ENCODE data around the gene SEMA6B. TPM values are rescaled to one million over a fixed set of nuclear protein-coding genes. Genes with fewer than 3 reads are reported as not detected.

The SEMA6B gene
- total and polyA plus RNA-seq, 10 of the 15 experiments (the other 5 are each of a cell fraction or from before 2014, with no cell fraction given) = 0.13 TPM; not detected in 9

- H3K36me3 ChIP-seq (ENCODE audit: control insufficient read depth in 2 of 2, insufficient read depth in 2 of 2, low read length in 1 of 2) = no peaks in the 10 kb centered on the region
- DNase-seq (ENCODE audit: low read depth, low spot score) (no peak), ATAC-seq (no peak), FAIRE-seq (no peak)
- H3K27me3 ChIP-seq (replicated peaks in 1 of 2; ENCODE audit: control insufficient read depth in 2 of 2, insufficient read depth in 2 of 2, low read length in 1 of 2) = no peaks in the 10 kb centered on the region; a peak in 1 of 4 replicates
- intact Hi-C loops (cut with micrococcal nuclease; ENCODE audit: unreplicated experiment) = no loop called here
- no peak overlapping the region for H3K27ac ChIP-seq (ENCODE audit: control insufficient read depth, insufficient read depth)
- no peaks in the 10 kb centered on the region for H4K20me1 ChIP-seq (ENCODE audit: control insufficient read depth, insufficient read depth)
- 77% methylated on average over 27 of the region's 27 CpGs for WGBS (ENCODE audit: insufficient coverage, insufficient replicate concordance, low lambda C conversion rate, missing lambda C conversion rate)
- H3K4me2 ChIP-seq (ENCODE audit: control insufficient read depth, insufficient read depth) = no peak overlapping the region
- H3K4me3 ChIP-seq = no peak overlapping the region
- no peak overlapping the region for H3K9ac ChIP-seq (ENCODE audit: control insufficient read depth, insufficient read depth, low read length)
- no peak overlapping the region for H2AFZ ChIP-seq (ENCODE audit: control insufficient read depth, low read depth, low read length)
- BruUV-seq (replicated peaks) = no TSS peak
- ChIA-PET RAD21 (ENCODE audit: unreplicated experiment) (no interaction called here), CTCF (interaction anchor here (0.7 to 4.8 kb wide), 3 partner anchors 14 to 121 kb away, joined by 3 to 44 read pairs (median 4); no protein-coding TSS in a partner anchor), SMC1A (ENCODE audit: uncharacterized antibody, unreplicated experiment) (no interaction called here), POLR2A (no interaction called here)
- TF ChIP-seq CEBPB (IDR thresholded peaks at IDR 0.05; ENCODE audit: borderline replicate concordance in 1 of 2, low read depth in 2 of 2, low read length in 2 of 2) (no peak), BHLHE40 (IDR thresholded peaks at IDR 0.05; ENCODE audit: borderline replicate concordance in 1 of 2, low read depth in 2 of 2, low read length in 1 of 2) (no peak), BMI1 (IDR thresholded peaks at IDR 0.05; ENCODE audit: borderline replicate concordance) (no peak), CBX3 (IDR thresholded peaks at IDR 0.05; ENCODE audit: borderline replicate concordance, low read depth) (no peak)
- TF ChIP-seq, protein P1, sequence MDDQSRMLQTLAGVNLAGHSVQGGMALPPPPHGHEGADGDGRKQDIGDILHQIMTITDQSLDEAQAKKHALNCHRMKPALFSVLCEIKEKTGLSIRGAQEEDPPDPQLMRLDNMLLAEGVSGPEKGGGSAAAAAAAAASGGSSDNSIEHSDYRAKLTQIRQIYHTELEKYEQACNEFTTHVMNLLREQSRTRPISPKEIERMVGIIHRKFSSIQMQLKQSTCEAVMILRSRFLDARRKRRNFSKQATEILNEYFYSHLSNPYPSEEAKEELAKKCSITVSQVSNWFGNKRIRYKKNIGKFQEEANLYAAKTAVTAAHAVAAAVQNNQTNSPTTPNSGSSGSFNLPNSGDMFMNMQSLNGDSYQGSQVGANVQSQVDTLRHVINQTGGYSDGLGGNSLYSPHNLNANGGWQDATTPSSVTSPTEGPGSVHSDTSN (IDR thresholded peaks at IDR 0.05; ENCODE audit: insufficient replicate concordance, low read depth, low read length) = no peak
- TF ChIP-seq, protein P2, sequence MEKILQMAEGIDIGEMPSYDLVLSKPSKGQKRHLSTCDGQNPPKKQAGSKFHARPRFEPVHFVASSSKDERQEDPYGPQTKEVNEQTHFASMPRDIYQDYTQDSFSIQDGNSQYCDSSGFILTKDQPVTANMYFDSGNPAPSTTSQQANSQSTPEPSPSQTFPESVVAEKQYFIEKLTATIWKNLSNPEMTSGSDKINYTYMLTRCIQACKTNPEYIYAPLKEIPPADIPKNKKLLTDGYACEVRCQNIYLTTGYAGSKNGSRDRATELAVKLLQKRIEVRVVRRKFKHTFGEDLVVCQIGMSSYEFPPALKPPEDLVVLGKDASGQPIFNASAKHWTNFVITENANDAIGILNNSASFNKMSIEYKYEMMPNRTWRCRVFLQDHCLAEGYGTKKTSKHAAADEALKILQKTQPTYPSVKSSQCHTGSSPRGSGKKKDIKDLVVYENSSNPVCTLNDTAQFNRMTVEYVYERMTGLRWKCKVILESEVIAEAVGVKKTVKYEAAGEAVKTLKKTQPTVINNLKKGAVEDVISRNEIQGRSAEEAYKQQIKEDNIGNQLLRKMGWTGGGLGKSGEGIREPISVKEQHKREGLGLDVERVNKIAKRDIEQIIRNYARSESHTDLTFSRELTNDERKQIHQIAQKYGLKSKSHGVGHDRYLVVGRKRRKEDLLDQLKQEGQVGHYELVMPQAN (conservative IDR thresholded peaks at IDR 0.05) = no peak
- TF ChIP-seq, protein P3, sequence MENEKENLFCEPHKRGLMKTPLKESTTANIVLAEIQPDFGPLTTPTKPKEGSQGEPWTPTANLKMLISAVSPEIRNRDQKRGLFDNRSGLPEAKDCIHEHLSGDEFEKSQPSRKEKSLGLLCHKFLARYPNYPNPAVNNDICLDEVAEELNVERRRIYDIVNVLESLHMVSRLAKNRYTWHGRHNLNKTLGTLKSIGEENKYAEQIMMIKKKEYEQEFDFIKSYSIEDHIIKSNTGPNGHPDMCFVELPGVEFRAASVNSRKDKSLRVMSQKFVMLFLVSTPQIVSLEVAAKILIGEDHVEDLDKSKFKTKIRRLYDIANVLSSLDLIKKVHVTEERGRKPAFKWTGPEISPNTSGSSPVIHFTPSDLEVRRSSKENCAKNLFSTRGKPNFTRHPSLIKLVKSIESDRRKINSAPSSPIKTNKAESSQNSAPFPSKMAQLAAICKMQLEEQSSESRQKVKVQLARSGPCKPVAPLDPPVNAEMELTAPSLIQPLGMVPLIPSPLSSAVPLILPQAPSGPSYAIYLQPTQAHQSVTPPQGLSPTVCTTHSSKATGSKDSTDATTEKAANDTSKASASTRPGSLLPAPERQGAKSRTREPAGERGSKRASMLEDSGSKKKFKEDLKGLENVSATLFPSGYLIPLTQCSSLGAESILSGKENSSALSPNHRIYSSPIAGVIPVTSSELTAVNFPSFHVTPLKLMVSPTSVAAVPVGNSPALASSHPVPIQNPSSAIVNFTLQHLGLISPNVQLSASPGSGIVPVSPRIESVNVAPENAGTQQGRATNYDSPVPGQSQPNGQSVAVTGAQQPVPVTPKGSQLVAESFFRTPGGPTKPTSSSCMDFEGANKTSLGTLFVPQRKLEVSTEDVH (IDR thresholded peaks at IDR 0.05; ENCODE audit: low read depth, partially characterized antibody) = no peak
- TF ChIP-seq, protein P4, sequence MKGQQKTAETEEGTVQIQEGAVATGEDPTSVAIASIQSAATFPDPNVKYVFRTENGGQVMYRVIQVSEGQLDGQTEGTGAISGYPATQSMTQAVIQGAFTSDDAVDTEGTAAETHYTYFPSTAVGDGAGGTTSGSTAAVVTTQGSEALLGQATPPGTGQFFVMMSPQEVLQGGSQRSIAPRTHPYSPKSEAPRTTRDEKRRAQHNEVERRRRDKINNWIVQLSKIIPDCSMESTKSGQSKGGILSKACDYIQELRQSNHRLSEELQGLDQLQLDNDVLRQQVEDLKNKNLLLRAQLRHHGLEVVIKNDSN (IDR thresholded peaks at IDR 0.05; ENCODE audit: borderline replicate concordance, extremely low read length, insufficient read depth, low read depth, low read length) = no peak
- no peaks in the 10 kb centered on the region for H3K79me2 ChIP-seq (ENCODE audit: control insufficient read depth, insufficient read depth, low read length)
- H3K9me3 ChIP-seq (replicated peaks; ENCODE audit: control insufficient read depth, insufficient read depth, low read length) = peaks cover 2% of the 10 kb centered on the region; the same call in 2 of the 3 replicates
- H3K4me1 ChIP-seq (ENCODE audit: control insufficient read depth, insufficient read depth, low read length) = peaks cover 12% of the 10 kb centered on the region
- in situ Hi-C loops (cut with MboI) = no loop called here
These were observed 21.4 kb downstream of the SEMA6B start for GRCh38 chr19:4537953-4538600.

Measured in GM12878 (cell line).